Gastroesophageal sphincter (tissue), 3 donors: ENCODE data around the gene CNOT6L.

Source experiments
- POLR2AphosphoS5 ChIP-seq: sonication (generic); formaldehyde crosslinking; IDR thresholded peaks from one replicate; pipeline ENCODE4 v1.6.1; 2017; ENCODE audit warnings: antibody characterized with exemption
- TF ChIP-seq, protein P1 (sequence below), 4 experiments: fragments of 200-600 bp in 2 of 4; fragments of 450-650 bp in 2 of 4; sonication (generic) in 1 of 4; IDR thresholded peaks; one replicate each; pipeline ENCODE4 v1.5.1; 2017 to 2019; ENCODE audit warnings: antibody characterized with exemption in 4 of 4, mild to moderate bottlenecking in 2 of 4, moderate library complexity in 2 of 4

DNA sequence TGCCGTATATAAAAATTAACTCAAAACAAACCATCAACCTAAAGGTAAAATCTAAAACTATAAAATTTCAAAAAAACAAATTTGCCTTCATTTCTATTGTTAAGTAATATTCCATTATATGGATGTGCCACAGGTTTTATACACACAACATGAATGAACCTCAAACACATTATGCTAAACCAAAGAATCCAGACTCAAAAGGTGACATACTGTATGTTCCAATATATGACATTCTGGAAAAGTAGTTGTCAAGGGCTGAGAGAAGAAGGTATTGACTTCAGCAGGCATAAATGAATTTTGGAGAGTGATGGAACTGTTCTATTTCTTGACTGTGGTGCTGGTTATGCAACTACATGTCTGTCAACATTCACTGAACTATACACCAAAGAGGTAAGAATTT lies 56.6 kb downstream of the CNOT6L start:
- TF ChIP-seq, protein P1, sequence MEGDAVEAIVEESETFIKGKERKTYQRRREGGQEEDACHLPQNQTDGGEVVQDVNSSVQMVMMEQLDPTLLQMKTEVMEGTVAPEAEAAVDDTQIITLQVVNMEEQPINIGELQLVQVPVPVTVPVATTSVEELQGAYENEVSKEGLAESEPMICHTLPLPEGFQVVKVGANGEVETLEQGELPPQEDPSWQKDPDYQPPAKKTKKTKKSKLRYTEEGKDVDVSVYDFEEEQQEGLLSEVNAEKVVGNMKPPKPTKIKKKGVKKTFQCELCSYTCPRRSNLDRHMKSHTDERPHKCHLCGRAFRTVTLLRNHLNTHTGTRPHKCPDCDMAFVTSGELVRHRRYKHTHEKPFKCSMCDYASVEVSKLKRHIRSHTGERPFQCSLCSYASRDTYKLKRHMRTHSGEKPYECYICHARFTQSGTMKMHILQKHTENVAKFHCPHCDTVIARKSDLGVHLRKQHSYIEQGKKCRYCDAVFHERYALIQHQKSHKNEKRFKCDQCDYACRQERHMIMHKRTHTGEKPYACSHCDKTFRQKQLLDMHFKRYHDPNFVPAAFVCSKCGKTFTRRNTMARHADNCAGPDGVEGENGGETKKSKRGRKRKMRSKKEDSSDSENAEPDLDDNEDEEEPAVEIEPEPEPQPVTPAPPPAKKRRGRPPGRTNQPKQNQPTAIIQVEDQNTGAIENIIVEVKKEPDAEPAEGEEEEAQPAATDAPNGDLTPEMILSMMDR (IDR thresholded peaks at IDR 0.05) = no peak
- TF ChIP-seq POLR2AphosphoS5 = no peak
